ENCODE results near the gene ESPL1.

ESPL1 gene

GRCh38 chr12:53332744-53333143, 64.6 kb downstream of the ESPL1 start:
- in situ Hi-C loops (cut with MboI; ENCODE audit: low sequenced_read_pairs): no loop called here

DNA sequence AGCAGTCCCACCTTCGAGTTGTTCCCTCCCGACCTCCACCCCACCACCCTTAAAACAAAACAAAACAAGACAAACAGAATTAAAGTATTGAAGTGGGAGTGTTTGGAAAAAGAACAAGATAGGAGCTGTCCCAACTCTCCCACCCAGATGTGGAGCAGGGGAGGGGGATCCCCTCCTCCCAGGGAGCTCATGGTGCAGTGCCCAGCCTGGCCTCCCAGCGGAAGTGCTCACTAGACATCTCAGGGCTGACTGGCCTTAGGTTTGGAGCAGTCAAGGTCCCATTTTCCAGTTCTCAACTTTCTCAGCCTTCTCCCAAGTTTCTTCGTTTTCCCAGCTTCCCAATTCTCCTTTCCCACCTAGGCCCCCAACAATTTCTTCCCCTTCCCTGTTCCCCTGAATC, 65.2 kb downstream of the ESPL1 start:
- in situ Hi-C loops (cut with MboI; ENCODE audit: low sequenced_read_pairs): no loop called here

DNA sequence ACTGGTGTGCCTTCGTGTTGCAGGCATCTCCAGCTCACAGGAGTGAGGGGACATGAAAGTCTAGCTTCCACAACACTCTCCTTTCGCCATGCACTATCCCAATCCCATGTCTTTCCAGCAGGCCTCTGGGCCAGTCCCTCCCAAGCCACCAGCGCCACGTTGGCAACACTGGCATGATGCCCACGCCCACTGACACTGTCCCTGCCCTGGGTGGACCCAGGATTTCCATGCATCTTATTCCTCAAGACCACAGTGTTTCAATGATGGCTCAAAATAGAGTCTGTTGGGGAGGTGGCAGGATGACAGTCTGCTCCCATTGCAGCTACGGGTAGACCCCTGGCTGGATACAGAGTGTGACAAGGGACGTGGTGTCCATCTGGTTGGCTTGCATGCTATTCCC, 65.7 kb downstream of the ESPL1 start:
- in situ Hi-C loops (cut with MboI; ENCODE audit: low sequenced_read_pairs): no loop called here

- in situ Hi-C loops (cut with MboI; ENCODE audit: low sequenced_read_pairs): no loop called here
Observed at GRCh38 chr12:53334822-53335221, 66.7 kb downstream of the ESPL1 start.

DNA sequence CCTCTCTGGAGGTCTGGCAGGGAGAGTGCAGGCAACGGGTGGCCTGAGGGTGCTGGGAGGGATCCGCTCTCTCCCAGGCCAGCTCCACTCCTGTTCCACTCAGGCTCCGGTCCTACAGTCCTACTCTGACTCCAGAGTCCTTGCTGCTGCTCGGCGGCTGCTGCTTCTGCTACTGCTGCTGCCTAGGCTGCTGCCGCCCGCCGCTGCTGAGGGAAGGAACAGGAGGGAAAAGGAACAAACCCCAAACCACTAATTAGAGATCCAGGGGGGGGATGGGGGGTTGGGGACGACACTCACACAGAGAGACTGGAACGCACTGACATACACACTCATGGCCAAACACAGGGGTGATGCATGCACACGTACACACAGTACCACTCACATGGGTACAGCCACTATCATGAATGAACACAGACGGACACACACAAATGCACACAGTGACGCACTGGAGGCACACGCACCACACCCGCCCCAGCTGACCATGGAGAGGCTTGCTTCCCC, 68.1 kb downstream of the ESPL1 start, which contains the start of gene SP7:
TSS of gene SP7 (minus strand) at position 174 of the 501 bp plus-strand sequence. CDS start 708 bp downstream, outside the sequence.
- in situ Hi-C loops (cut with MboI; ENCODE audit: low sequenced_read_pairs): no loop called here

- in situ Hi-C loops (cut with MboI; ENCODE audit: low sequenced_read_pairs): no loop called here
Observed at GRCh38 chr12:53338017-53338416, 69.9 kb downstream of the ESPL1 start.

- in situ Hi-C loops (cut with MboI; ENCODE audit: low sequenced_read_pairs): no loop called here
Observed at GRCh38 chr12:53338916-53339315, 70.8 kb downstream of the ESPL1 start.

DNA sequence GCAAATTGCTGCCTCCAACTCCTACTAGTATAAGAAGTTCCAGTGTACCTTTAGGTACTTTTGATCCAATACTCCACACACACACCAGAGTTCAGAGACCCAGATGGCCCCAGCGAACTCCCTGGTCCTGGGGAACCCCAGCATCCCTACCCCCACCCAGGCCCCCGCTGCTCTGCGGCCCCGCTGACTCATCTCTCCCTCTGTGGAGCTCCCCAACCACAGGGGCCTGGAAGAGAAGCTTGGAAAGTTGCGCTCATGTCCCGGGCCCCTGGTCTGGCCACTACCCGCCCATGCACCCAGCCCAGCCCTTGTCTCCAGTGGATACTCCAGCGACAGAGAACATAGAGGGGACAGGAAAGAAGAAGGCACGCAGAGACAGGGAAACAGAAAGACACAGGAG, 72.3 kb downstream of the ESPL1 start:
- in situ Hi-C loops (cut with MboI; ENCODE audit: low sequenced_read_pairs): no loop called here
